ENCODE data around the gene RASSF9.

DNA sequence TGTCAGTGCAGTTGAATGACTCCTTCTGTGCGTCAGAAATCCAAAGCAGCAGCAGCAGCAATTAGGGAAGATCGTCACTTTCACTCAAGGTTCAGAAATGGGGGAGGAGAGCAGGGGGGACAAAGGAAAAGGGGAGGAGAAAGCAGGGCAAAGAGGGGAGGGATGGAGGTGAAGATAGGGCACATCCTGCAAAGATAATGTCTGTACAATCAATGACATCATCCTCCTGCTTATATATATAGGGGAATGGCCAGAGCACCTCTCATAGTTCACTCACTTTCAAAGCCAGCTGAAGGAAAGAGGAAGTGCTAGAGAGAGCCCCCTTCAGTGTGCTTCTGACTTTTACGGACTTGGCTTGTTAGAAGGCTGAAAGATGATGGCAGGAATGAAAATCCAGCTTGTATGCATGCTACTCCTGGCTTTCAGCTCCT, 37.8 kb upstream of the RASSF9 start, which contains the start of gene NTS:
- TF ChIP-seq, protein P1, sequence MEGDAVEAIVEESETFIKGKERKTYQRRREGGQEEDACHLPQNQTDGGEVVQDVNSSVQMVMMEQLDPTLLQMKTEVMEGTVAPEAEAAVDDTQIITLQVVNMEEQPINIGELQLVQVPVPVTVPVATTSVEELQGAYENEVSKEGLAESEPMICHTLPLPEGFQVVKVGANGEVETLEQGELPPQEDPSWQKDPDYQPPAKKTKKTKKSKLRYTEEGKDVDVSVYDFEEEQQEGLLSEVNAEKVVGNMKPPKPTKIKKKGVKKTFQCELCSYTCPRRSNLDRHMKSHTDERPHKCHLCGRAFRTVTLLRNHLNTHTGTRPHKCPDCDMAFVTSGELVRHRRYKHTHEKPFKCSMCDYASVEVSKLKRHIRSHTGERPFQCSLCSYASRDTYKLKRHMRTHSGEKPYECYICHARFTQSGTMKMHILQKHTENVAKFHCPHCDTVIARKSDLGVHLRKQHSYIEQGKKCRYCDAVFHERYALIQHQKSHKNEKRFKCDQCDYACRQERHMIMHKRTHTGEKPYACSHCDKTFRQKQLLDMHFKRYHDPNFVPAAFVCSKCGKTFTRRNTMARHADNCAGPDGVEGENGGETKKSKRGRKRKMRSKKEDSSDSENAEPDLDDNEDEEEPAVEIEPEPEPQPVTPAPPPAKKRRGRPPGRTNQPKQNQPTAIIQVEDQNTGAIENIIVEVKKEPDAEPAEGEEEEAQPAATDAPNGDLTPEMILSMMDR (conservative IDR thresholded peaks at IDR 0.05) = no peak
- TF ChIP-seq ZFX (IDR thresholded peaks at IDR 0.05) = no peak

Data from C4-2B (cell line).